Measurements from ENCODE around the gene RPL29. TPM values are rescaled to one million over a fixed set of nuclear protein-coding genes. Genes with fewer than 3 reads are reported as not detected.
A peak's percentile ranks its signal among the peaks of the same experiment; 100 is the strongest.

RPL29 gene
- total RNA-seq, 1 donor from 2014 or later: 1,471 TPM

DNA sequence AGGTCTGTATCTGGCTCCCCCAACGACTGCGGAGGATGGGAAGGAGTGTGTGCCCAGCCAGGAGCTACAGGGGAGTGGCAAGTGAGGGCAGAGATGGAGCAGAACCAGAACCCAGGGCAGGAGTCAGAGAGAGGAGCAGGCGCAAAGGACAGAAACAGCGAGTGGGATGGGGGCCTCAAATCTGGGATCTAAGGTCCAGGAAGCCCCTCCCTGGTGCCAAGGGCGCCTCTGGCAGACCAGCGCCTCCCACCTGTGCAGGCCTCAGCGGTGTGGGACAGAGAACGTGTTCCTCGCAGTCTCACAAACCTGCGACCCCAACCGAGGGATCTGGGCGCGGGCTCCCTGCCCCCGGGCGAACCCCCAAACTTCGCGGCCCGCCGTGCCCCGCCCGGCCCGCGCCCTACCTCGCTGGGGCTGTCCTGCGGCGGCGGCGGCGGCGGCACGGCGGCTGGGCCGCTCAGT is 28.7 kb downstream of the RPL29 start:
- peak overlapping the region; percentile 98 for H3K27ac Mint-ChIP-seq (ENCODE audit: unreplicated experiment)
- peaks cover 53% of the 10 kb centered on the region for H3K4me1 Mint-ChIP-seq
- DNase-seq (ENCODE audit: low read depth, low spot score): no peak
- no peaks in the 10 kb centered on the region for H3K36me3 Mint-ChIP-seq (ENCODE audit: low read depth)
- H3K9me3 Mint-ChIP-seq: no peaks in the 10 kb centered on the region
- H3K4me3 Mint-ChIP-seq: peak overlapping the region; percentile 95
- H3K27me3 Mint-ChIP-seq (ENCODE audit: low read depth): no peaks in the 10 kb centered on the region
- TF ChIP-seq, protein P1, sequence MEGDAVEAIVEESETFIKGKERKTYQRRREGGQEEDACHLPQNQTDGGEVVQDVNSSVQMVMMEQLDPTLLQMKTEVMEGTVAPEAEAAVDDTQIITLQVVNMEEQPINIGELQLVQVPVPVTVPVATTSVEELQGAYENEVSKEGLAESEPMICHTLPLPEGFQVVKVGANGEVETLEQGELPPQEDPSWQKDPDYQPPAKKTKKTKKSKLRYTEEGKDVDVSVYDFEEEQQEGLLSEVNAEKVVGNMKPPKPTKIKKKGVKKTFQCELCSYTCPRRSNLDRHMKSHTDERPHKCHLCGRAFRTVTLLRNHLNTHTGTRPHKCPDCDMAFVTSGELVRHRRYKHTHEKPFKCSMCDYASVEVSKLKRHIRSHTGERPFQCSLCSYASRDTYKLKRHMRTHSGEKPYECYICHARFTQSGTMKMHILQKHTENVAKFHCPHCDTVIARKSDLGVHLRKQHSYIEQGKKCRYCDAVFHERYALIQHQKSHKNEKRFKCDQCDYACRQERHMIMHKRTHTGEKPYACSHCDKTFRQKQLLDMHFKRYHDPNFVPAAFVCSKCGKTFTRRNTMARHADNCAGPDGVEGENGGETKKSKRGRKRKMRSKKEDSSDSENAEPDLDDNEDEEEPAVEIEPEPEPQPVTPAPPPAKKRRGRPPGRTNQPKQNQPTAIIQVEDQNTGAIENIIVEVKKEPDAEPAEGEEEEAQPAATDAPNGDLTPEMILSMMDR (conservative IDR thresholded peaks at IDR 0.05): no peak

DNA sequence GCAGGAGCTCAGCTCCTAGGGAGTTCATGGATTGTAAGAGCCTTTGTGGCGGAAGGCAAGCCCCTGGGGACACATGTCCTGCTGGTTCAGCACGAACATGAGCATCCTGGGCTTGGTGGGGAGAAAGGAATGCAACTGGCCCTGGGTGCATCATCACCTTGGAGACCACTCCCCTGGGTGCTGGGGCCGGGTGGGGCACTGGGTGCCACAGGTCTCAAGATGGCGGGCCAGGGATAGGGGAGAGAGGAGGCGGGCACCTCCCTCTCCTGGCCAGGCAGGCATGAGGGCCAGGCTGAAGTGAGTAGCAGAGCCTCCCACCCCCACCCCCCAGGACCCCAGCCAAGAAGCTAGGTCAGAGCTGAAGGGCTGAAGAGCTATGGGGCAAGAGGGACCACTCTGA is 29.2 kb downstream of the RPL29 start:
- H3K4me3 Mint-ChIP-seq: peak overlapping the region; percentile 95
- peak overlapping the region; percentile 98 for H3K27ac Mint-ChIP-seq (ENCODE audit: unreplicated experiment)
- DNase-seq (ENCODE audit: low read depth, low spot score): no peak
- H3K36me3 Mint-ChIP-seq (ENCODE audit: low read depth): no peaks in the 10 kb centered on the region
- H3K9me3 Mint-ChIP-seq: no peaks in the 10 kb centered on the region
- no peaks in the 10 kb centered on the region for H3K27me3 Mint-ChIP-seq (ENCODE audit: low read depth)
- H3K4me1 Mint-ChIP-seq: peaks cover 58% of the 10 kb centered on the region
- TF ChIP-seq, protein P1 (conservative IDR thresholded peaks at IDR 0.05): no peak

DNA sequence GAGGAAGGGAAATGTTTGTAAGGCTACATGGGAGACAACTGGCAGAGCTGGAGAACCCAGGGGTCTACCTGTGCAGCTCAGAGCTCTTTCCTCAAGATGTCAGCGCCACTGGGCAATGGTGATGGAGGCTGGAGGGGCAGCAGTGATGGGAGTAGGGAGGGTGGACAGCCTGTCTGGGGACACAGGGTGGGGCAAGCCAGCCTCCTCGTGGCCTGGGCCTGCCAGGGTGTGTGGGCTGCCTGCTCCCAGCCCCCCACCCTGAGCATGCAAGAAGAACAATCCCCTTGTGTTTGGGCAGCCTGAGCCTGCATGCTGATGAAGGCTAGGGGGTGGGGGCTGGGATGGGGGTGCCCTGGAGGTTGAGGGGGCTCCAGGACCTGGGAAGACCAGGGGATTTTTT is 29.7 kb downstream of the RPL29 start:
- DNase-seq (ENCODE audit: low read depth, low spot score): no peak
- Mint-ChIP-seq H3K4me3 (peak overlapping the region; percentile 95), H3K9me3 (no peaks in the 10 kb centered on the region), H3K27me3 (ENCODE audit: low read depth) (no peaks in the 10 kb centered on the region), H3K4me1 (peaks cover 60% of the 10 kb centered on the region), H3K27ac (ENCODE audit: unreplicated experiment) (peak overlapping the region; percentile 98), H3K36me3 (ENCODE audit: low read depth) (no peaks in the 10 kb centered on the region)
- TF ChIP-seq, protein P1 (conservative IDR thresholded peaks at IDR 0.05): no peak

DNA sequence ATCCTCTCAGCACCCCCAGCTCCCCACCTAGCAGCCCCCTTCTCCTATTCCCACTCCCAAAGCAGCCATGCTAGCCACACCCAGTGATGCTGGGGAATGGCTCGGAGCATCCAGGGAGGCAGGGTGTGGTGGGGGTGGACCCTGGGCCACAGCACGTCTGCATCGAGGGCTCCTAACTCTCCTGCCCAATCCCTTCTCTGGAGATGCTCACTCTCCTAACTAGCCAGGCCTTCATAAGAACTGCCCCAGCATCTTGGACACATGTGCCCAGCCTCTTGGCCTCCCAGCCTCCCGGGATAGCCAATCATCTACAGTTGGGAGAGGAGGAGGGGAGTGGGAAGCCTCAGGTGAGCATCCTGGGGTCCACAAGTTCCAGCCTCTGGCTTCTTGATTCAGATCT is 31.2 kb downstream of the RPL29 start:
- no peaks in the 10 kb centered on the region for H3K9me3 Mint-ChIP-seq
- no peaks in the 10 kb centered on the region for H3K27me3 Mint-ChIP-seq (ENCODE audit: low read depth)
- no peak overlapping the region for H3K27ac Mint-ChIP-seq (ENCODE audit: unreplicated experiment)
- H3K36me3 Mint-ChIP-seq (ENCODE audit: low read depth): no peaks in the 10 kb centered on the region
- H3K4me1 Mint-ChIP-seq: peaks cover 60% of the 10 kb centered on the region
- DNase-seq (ENCODE audit: low read depth, low spot score): no peak
- H3K4me3 Mint-ChIP-seq: peak overlapping the region; percentile 95
- TF ChIP-seq, protein P1 (conservative IDR thresholded peaks at IDR 0.05): no peak

DNA sequence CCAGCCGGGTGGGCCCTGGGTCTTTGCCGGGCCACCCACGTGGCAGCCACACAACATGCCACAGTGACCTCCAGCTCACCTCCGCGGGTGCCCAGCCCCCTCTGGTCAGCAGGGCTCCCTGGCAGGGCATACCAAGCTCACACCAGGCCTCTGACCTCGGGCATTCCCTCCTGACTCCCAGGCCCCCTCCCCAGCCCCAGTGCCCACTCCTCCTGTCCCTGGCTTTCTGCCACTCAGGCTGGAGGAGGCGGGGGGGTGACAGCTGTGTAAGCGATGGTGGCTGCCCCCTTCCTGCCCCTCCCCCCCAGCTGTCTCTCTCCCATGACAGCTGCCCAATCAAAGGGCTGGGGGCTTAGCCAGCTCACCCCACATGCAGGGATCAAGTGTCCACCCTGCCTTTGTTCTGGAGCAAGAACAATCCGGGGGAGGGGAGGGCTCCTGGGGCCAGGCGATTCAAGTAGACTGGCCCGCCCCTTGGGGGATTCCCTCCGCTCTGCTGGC is 31.7 kb downstream of the RPL29 start:
- Mint-ChIP-seq H3K27ac (ENCODE audit: unreplicated experiment) (no peak overlapping the region), H3K4me1 (peaks cover 57% of the 10 kb centered on the region), H3K9me3 (no peaks in the 10 kb centered on the region), H3K27me3 (ENCODE audit: low read depth) (no peaks in the 10 kb centered on the region), H3K36me3 (ENCODE audit: low read depth) (no peaks in the 10 kb centered on the region), H3K4me3 (peak overlapping the region; percentile 95)
- TF ChIP-seq, protein P1 (conservative IDR thresholded peaks at IDR 0.05): no peak
- no peak for DNase-seq (ENCODE audit: low read depth, low spot score)

Measured in neural crest cell (in vitro differentiated cells).